B cell (primary cell): Measurements from ENCODE around the gene PHLDB3. TPM values are rescaled to one million over a fixed set of nuclear protein-coding genes. Genes with fewer than 3 reads are reported as not detected.

Source experiments
- ATAC-seq: fragments of 200-7000 bp; cut with Tn5 transposase; one replicate; pipeline ENCODE4 v1.10.0; 2021; ENCODE audit warnings: low read depth, mild to moderate bottlenecking, moderate number of reproducible peaks, moderate library complexity
- CTCF ChIA-PET: fragments of 350-600 bp; sonication (Branson Sonifier 250); formaldehyde crosslinking; loops from one replicate; lab custom pipeline; 2021; ENCODE audit warnings: antibody characterized with exemption, inconsistent platforms; lab: Charles Lee
- POLR2A ChIA-PET: fragments of 350-600 bp; sonication (Branson Sonifier 250); formaldehyde crosslinking; loops from one replicate; lab custom pipeline; 2021; ENCODE audit warnings: antibody characterized with exemption; lab: Charles Lee
- DNase-seq: peaks from one replicate; pipeline ENCODE4 v3.0.0; 2013
- H2AFZ ChIP-seq: 2 replicates; pipeline ENCODE4 v1.6.1; 2012; ENCODE audit warnings: mild to moderate bottlenecking, low read depth, low read length; ENCODE audit not compliant: insufficient read depth, poor library complexity, severe bottlenecking
- H3K27ac ChIP-seq, 2 donors: 1 replicate in 1 of 2; 2 replicates in 1 of 2; pipeline ENCODE4 v1.5.1; 2012 to 2013; ENCODE audit warnings: low read length in 2 of 2, mild to moderate bottlenecking in 2 of 2, moderate library complexity in 1 of 2
- H3K27me3 ChIP-seq, 4 experiments: fragments of 200-600 bp in 1 of 4; sonication (generic) in 1 of 4; replicated peaks in 1 of 4; 1 replicate in 2 of 4; 2 replicates in 2 of 4; pipeline versions ENCODE4 v1.6.1 to v1.7.0; 2013 to 2016; ENCODE audit warnings: low read length in 3 of 4, mild to moderate bottlenecking in 2 of 4, mixed read lengths in 1 of 4, moderate library complexity in 1 of 4; ENCODE audit not compliant: insufficient read depth in 4 of 4, control insufficient read depth in 3 of 4; ENCODE audit errors: control extremely low read depth in 1 of 4
- H3K36me3 ChIP-seq, 2 experiments: replicated peaks in 1 of 2; 1 replicate in 1 of 2; 2 replicates in 1 of 2; pipeline versions ENCODE4 v1.6.1 to v1.7.1; 2013; ENCODE audit warnings: low read length in 1 of 2; ENCODE audit not compliant: insufficient read depth in 2 of 2, control insufficient read depth in 1 of 2; ENCODE audit errors: control extremely low read depth in 1 of 2, extremely low read depth in 1 of 2
- H3K4me1 ChIP-seq, 2 donors: fragments of 200-600 bp in 1 of 2; sonication (generic) in 1 of 2; 1 replicate in 1 of 2; 2 replicates in 1 of 2; pipeline versions ENCODE4 v1.5.1 to v1.6.1; 2013 to 2017; ENCODE audit warnings: low read length in 2 of 2; ENCODE audit not compliant: control insufficient read depth in 2 of 2, insufficient read depth in 2 of 2
- H3K4me2 ChIP-seq: replicated peaks from 2 replicates; pipeline ENCODE3; 2012; ENCODE audit warnings: mild to moderate bottlenecking, low read depth, low read length; ENCODE audit not compliant: poor library complexity, severe bottlenecking
- H3K4me3 ChIP-seq, 5 experiments: fragments of 200-600 bp in 1 of 5; sonication (generic) in 1 of 5; 1 replicate in 3 of 5; 2 replicates in 2 of 5; pipeline versions ENCODE4 v1.5.1 to v1.7.0; 2011 to 2016; ENCODE audit warnings: low read length in 4 of 5, mild to moderate bottlenecking in 4 of 5, low read depth in 2 of 5, control low read depth in 1 of 5, moderate library complexity in 1 of 5; ENCODE audit not compliant: insufficient read depth in 1 of 5; ENCODE audit errors: control extremely low read depth in 1 of 5, extremely low read depth in 1 of 5
- H3K79me2 ChIP-seq: fragments of 200-600 bp; sonication (generic); one replicate; pipeline ENCODE4 v1.6.0; 2016; ENCODE audit warnings: low read length; ENCODE audit not compliant: control insufficient read depth, insufficient read depth
- H3K9ac ChIP-seq: fragments of 200-600 bp; sonication (generic); 2 replicates; pipeline ENCODE4 v1.6.1; 2017; ENCODE audit warnings: mild to moderate bottlenecking, low read length, moderate library complexity
- H3K9me3 ChIP-seq, 3 donors: one replicate each; pipeline versions ENCODE4 v1.6.1 to v1.7.1; 2013; ENCODE audit warnings: low read length in 2 of 3; ENCODE audit not compliant: control insufficient read depth in 2 of 3, insufficient read depth in 1 of 3; ENCODE audit errors: control extremely low read depth in 1 of 3
- H4K20me1 ChIP-seq: 2 replicates; pipeline ENCODE4 v1.6.0; 2012; ENCODE audit warnings: mild to moderate bottlenecking, low read length; ENCODE audit not compliant: insufficient read depth, control insufficient read depth, poor library complexity, severe bottlenecking
- H3K27ac Mint-ChIP-seq: one replicate; pipeline ENCODE4 v1.8.0; 2021; ENCODE audit warnings: mixed read lengths
- H3K27me3 Mint-ChIP-seq: one replicate; pipeline ENCODE4 v1.8.0; 2021; ENCODE audit warnings: mixed read lengths
- H3K4me1 Mint-ChIP-seq: one replicate; pipeline ENCODE4 v1.8.0; 2021; ENCODE audit warnings: mixed read lengths
- H3K4me3 Mint-ChIP-seq: one replicate; pipeline ENCODE4 v1.8.0; 2021; ENCODE audit warnings: mixed read lengths
- H3K9me3 Mint-ChIP-seq: one replicate; pipeline ENCODE4 v1.8.0; 2022; ENCODE audit warnings: mixed read lengths; ENCODE audit not compliant: insufficient read depth
- CTCF ChIP-seq: fragments of 200-600 bp; IDR thresholded peaks from one replicate; pipeline ENCODE4 v1.8.0; 2022; ENCODE audit warnings: antibody characterized with exemption, mild to moderate bottlenecking
- EZH2 ChIP-seq: IDR thresholded peaks from 2 replicates; pipeline ENCODE4 v1.6.1; 2012; ENCODE audit warnings: borderline replicate concordance, low read depth, mild to moderate bottlenecking, moderate library complexity, low read length; ENCODE audit not compliant: insufficient read depth, poor library complexity, severe bottlenecking
- WGBS: methylation state at CpG from one replicate; pipeline ENCODE4 v1.1.5; 2013; ENCODE audit warnings: missing lambda C conversion rate; ENCODE audit not compliant: insufficient coverage; 5-methylcytosine and 5-hydroxymethylcytosine counted together
- intact Hi-C: fragments of 100-400 bp; cut with micrococcal nuclease; formaldehyde crosslinking; loops from one replicate; pipeline ENCODE4 v1.10.0; 2022
- polyA plus RNA-seq: library from polyadenylated mRNA; depleted of rRNA; stranded (reverse); fragments of >200 nt; gene quantifications from 2 replicates; pipeline ENCODE4 v1.2.3, GENCODE V29; 2012
- total RNA-seq, 2 donors: library from RNA; stranded (reverse); fragments of 120-200 nt in 1 of 2; gene quantifications; 1 replicate in 1 of 2; 2 replicates in 1 of 2; pipeline versions ENCODE4 v1.2.3 to v1.2.4, GENCODE V29; 2013 to 2022

The PHLDB3 gene
- total and polyA plus RNA-seq, 2 donors (not counting 1 experiment from before 2014, with no cell fraction given): 10.2 to 30.7 TPM

DNA sequence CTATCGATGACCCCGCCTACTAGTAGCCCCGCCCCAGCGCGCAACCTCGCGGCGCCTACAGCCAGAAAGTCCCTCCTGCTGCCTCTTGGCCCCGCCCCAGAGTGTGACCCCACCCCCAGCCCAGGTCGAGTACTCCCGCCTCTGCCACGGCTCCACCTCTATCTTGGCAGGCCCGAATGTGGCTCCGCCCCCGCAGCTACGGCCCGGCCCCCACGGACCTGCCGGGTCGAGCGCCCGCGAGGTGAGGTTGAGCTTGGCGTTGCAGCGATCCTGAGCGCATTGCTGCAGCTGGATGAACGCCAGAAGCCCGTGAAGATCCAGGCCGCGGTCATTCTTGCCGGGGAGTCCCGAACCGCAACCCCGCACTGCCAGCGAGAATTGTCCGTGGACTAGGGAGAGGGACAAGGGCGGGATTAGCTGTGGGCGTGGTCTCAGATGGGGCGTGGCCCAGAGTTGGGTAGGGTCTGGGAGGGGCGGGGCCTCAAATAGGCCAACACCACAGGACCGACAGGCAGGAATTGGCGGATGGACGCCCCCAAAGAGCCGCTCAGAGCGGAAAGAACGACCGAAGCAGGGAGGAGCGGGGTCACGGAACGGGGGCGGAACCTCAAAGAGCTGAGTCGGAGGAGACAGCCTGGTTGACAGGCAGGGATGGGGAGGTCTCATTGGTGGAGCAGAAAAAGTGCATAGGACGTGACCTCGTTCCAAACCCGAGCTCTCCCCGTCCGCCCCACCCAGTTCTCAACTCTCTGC, 41.0 kb downstream of the PHLDB3 start:
- peak; percentile 98 for DNase-seq
- TF ChIP-seq CTCF (no peak), EZH2 (no peak)
- Mint-ChIP-seq H3K27ac (peak overlapping the region; percentile 85), H3K4me3 (peak overlapping the region; percentile 97), H3K4me1 (peaks cover 15% of the 10 kb centered on the region), H3K9me3 (no peaks in the 10 kb centered on the region), H3K27me3 (peaks cover 4% of the 10 kb centered on the region)
- H3K4me1 ChIP-seq: peaks cover 8 to 14% of the 10 kb centered on the region in 2 donors
- H3K9me3 ChIP-seq: peaks cover 0 to 22% (median 0%) of the 10 kb centered on the region in 3 donors
- peak overlapping the region; percentile 84 for H2AFZ ChIP-seq
- H3K27ac ChIP-seq: peak overlapping the region; percentile 30 to 40
- WGBS: 0% methylated on average over 50 of the region's 57 CpGs
- H3K27me3 ChIP-seq: peaks cover 0 to 12% (median 5%) of the 10 kb centered on the region in 4 experiments
- ChIA-PET POLR2A (interaction anchor here (0.6 to 2.1 kb wide), 6 partner anchors 25 to 1289 kb away, joined by 3 to 13 read pairs (median 6); partner anchors contain the start of genes PHLDB3 and ZNF575), CTCF (interaction anchor here (0.8 to 3.6 kb wide), 14 partner anchors 10 to 133 kb away, joined by 3 to 21 read pairs (median 6); partner anchors contain the start of genes IRGQ, ZNF575 and ZNF576)
- peak; percentile 92 for ATAC-seq
- peak overlapping the region; percentile 82 for H3K9ac ChIP-seq
- peak overlapping the region; percentile 96 for H3K4me2 ChIP-seq
- peak overlapping the region; percentile 13 to 96 (median 77) for H3K4me3 ChIP-seq
- H3K36me3 ChIP-seq: no peaks in the 10 kb centered on the region
- H3K79me2 ChIP-seq: no peaks in the 10 kb centered on the region
- intact Hi-C loops: loop anchor here (1.0 to 5.0 kb wide), 6 partner anchors 12 to 205 kb away; partner anchors contain the start of genes PHLDB3 and ZNF428
- H4K20me1 ChIP-seq: no peaks in the 10 kb centered on the region
